GM13976 (cell line): ENCODE data around the gene CIBAR2.

ENCODE experiments used
- DNase-seq: peaks from one replicate; pipeline ENCODE4 v3.0.0; 2012; ENCODE audit warnings: low spot score
- in situ Hi-C: fragments of 300-500 bp; cut with MboI; formaldehyde crosslinking; loops from one replicate; pipeline ENCODE4 v1.12.0; 2022; ENCODE audit warnings: low sequenced_read_pairs, mixed read lengths, inconsistent platforms; ENCODE audit not compliant: unreplicated experiment
- TF ChIP-seq, protein P1 (sequence below): IDR thresholded peaks from 2 replicates; pipeline ENCODE4 v1.5.1; 2012; ENCODE audit warnings: borderline replicate concordance, mild to moderate bottlenecking; ENCODE audit not compliant: insufficient read depth; ENCODE audit errors: extremely low read depth, missing control alignments, control extremely low read depth

The CIBAR2 gene

GRCh38 chr16:85128079-85128837 lies 16.0 kb upstream of the CIBAR2 start:
- in situ Hi-C loops = no loop called here
- no peak for DNase-seq
- TF ChIP-seq, protein P1, sequence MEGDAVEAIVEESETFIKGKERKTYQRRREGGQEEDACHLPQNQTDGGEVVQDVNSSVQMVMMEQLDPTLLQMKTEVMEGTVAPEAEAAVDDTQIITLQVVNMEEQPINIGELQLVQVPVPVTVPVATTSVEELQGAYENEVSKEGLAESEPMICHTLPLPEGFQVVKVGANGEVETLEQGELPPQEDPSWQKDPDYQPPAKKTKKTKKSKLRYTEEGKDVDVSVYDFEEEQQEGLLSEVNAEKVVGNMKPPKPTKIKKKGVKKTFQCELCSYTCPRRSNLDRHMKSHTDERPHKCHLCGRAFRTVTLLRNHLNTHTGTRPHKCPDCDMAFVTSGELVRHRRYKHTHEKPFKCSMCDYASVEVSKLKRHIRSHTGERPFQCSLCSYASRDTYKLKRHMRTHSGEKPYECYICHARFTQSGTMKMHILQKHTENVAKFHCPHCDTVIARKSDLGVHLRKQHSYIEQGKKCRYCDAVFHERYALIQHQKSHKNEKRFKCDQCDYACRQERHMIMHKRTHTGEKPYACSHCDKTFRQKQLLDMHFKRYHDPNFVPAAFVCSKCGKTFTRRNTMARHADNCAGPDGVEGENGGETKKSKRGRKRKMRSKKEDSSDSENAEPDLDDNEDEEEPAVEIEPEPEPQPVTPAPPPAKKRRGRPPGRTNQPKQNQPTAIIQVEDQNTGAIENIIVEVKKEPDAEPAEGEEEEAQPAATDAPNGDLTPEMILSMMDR = no peak

DNA sequence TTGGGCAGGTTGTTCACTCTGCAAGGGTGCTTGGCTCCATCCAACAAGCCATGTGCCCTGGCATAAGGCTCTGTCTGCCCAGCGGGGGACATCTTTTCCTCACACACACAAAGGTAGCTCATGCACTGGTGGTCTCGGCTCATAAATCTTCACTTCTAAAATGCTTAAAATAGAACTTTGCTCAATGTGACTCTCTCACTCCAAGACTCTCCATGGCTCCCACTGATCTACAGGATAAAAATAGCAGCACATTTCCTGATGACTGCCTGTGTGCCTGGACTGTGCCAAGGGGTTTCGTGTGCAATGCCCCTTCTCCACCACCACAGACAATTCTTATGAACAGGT lies 15.1 kb upstream of the CIBAR2 start:
- in situ Hi-C loops = no loop called here
- TF ChIP-seq, protein P1 = no peak
- DNase-seq = no peak

DNA sequence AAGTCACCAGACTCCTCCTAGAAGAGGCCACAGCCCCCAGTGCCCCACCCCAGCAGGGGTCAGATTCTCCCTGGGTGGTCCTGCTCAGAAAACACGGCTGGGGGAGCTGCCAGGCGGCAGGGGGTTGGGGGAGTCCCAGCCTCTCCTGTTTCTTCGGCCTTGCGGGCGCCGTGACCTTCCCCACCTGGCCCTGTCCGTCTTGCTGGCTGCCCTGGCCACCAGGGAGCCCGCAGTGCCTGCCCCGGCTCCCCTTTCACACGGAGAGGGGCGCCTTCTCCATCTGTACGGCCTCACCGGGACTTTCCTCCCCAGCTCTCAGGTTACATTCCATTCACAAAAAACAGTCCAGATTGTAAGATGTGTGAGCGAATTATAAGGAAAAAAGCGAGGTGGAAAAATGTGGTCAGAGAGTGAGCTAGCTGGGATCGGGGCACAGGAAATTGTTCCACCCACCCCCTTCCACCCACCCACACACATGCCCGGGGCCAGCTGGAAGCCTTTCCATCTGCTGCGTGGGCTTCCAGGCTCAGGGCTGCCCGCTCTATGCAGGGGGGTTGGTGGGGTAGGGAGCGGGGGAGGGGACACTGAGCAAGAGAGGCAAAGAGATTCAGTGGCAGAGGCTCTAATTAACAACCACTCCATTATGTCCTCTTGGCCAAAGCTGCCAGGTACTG lies 14.6 kb upstream of the CIBAR2 start:
- TF ChIP-seq, protein P1 = no peak
- in situ Hi-C loops = no loop called here
- no peak for DNase-seq

- no peak for DNase-seq
- in situ Hi-C loops = no loop called here
- TF ChIP-seq, protein P1 = no peak
Observed at GRCh38 chr16:85126394-85126704, 14.1 kb upstream of the CIBAR2 start.

DNA sequence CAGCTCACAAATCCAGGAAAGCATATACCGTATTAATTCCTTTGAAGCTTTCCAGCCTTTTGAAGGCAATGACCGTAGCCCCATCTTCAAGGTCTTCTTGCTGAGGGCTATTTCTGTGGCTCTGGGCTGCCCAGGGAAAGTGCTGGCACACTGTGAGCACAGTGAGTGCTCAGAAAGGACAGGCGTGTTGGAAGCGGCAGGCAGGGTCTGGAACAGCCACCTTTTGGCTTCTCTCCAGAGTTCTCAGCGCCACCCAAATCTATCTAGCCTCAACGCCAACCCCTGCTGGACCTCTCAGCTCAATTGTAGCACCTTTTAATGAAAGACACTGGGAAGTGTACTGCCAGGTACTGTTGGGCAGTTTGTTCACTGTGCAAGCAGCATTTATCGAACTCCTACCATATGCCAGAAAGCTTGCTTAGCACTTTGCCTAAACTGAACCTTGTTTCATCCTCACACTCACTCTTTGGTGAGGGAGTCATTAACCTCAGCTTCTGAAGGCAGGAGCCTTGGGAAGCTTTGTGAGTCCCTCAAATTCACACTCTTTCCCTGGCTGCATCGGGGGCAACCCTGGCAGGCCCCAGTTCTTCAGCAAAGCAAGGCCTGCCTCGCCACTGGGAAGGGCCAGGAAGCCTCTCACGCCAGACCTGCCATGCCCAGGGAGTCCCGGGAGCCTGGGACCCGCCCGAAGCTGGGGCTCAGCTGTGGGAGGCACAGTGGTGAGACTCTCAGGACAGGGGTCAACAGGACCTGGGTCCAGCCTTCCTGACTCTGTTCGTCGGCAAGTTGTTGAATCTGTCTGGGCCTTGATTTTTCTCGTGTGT lies 13.5 kb upstream of the CIBAR2 start:
- in situ Hi-C loops = no loop called here
- TF ChIP-seq, protein P1 = no peak
- no peak for DNase-seq

DNA sequence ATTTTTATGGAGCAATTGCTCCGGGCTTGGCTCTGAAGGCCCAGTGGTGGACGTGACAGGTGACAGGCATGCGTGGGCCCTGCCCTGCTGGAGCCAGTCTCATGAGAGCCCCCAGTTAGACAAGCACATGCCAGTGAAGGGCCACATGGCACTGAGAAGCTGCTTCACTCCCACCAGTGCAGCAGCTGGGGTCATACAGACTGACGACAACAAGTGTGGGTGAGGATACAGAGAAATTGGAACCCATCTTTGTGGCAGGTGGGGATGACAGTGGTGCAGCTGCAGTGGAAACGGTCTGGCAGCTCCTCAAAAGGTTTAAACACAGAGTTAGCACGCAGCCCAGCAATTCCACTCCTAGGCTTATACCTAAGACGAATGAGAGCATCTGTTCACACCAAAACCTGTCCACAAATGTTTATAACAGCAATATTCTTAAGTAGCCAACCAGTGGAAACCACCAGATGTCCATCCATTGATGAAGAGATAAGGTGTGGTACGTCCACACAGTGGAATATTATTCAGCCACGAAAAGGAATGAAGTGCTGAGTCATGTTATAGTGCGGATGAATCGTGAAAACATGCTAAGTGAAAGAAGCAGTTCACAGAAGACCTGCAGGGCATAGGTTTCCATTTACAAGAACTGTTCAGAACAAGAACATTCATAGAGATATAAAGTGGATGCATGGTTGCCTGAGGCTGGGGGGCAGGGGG lies 12.5 kb upstream of the CIBAR2 start:
- TF ChIP-seq, protein P1 = no peak
- no peak for DNase-seq

More for the DNA sequence above, 12.5 kb upstream of the CIBAR2 start:
- in situ Hi-C loops = no loop called here
